ENCODE data around the gene MITF. TPM values are rescaled to one million over a fixed set of nuclear protein-coding genes. Genes with fewer than 3 reads are reported as not detected.

Gene MITF
- total RNA-seq, 4 donors from 2014 or later, result 12.2 to 20.9 (median 17.1) TPM

DNA sequence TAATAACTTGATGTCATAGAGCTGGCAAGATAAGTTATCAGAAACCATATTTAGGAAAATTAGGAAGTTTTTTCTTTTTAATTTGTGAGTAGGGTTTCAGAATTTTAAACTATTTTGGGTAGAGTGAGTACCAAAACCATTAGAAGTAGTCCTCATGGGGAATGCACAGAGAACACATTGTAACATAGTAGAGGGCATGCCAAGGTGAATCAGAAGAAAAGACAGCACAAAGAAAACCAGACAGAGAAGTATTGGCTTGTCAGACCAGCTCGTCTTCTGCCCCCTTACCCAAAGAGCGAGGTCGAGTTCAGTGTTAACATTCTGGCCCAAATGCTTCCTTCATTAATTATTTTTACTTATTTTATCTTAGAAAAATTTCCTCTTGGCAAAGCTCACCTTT, 139.0 kb downstream of the MITF start:
- in situ Hi-C loops (cut with MboI; ENCODE audit: low pct_ligation_motif_present in 1 of 4, low pct_unique_long_range_greater_than_20kb in 1 of 4, low sequenced_read_pairs in 3 of 4) (no loop called here), intact Hi-C loops (cut with DNase I; ENCODE audit: low total_unique reads) (no loop called here)
- Histone ChIP-seq H3K36me3 (no peaks in the 10 kb centered on the region), H3K27me3 (no peaks in the 10 kb centered on the region), H3K4me3 (no peak overlapping the region), H3K27ac (no peak overlapping the region), H3K4me1 (peaks cover 0 to 3% (median 0%) of the 10 kb centered on the region in 4 donors), H3K9me3 (no peaks in the 10 kb centered on the region)
- WGBS, 2 donors (ENCODE audit: low coverage in 1 of 2), result 92 to 94% methylated on average over 3 of the region's 3 CpGs
- TF ChIP-seq POLR2AphosphoS5 (IDR thresholded peaks at IDR 0.05) (no peak), POLR2A (IDR thresholded peaks at IDR 0.05) (no peak)
- TF ChIP-seq, protein P1, sequence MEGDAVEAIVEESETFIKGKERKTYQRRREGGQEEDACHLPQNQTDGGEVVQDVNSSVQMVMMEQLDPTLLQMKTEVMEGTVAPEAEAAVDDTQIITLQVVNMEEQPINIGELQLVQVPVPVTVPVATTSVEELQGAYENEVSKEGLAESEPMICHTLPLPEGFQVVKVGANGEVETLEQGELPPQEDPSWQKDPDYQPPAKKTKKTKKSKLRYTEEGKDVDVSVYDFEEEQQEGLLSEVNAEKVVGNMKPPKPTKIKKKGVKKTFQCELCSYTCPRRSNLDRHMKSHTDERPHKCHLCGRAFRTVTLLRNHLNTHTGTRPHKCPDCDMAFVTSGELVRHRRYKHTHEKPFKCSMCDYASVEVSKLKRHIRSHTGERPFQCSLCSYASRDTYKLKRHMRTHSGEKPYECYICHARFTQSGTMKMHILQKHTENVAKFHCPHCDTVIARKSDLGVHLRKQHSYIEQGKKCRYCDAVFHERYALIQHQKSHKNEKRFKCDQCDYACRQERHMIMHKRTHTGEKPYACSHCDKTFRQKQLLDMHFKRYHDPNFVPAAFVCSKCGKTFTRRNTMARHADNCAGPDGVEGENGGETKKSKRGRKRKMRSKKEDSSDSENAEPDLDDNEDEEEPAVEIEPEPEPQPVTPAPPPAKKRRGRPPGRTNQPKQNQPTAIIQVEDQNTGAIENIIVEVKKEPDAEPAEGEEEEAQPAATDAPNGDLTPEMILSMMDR (IDR thresholded peaks at IDR 0.05), result no peak
- DNase-seq, result no peak

DNA sequence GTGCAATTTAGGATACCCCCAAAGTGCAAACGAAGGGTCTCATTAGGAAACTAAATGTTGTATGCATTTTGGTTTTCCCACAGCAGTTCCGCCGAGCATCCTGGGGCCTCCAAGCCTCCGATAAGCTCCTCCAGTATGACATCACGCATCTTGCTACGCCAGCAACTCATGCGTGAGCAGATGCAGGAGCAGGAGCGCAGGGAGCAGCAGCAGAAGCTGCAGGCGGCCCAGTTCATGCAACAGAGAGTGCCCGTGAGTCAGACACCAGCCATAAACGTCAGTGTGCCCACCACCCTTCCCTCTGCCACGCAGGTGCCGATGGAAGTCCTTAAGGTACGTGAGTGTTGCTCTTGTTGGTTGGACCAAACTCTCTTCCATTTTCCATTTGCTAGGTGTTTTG, 139.8 kb downstream of the MITF start:
- 92 to 100% methylated on average over 1 to 14 of the region's 14 CpGs for WGBS, 2 donors (ENCODE audit: low coverage in 1 of 2)
- Histone ChIP-seq H3K36me3 (no peaks in the 10 kb centered on the region), H3K4me3 (no peak overlapping the region), H3K9me3 (no peaks in the 10 kb centered on the region), H3K27me3 (no peaks in the 10 kb centered on the region), H3K27ac (no peak overlapping the region), H3K4me1 (peaks cover 0 to 3% (median 0%) of the 10 kb centered on the region in 4 donors)
- no peak for DNase-seq
- intact Hi-C loops (cut with DNase I; ENCODE audit: low total_unique reads) (no loop called here), in situ Hi-C loops (cut with MboI; ENCODE audit: low pct_ligation_motif_present in 1 of 4, low pct_unique_long_range_greater_than_20kb in 1 of 4, low sequenced_read_pairs in 3 of 4) (no loop called here)
- TF ChIP-seq POLR2AphosphoS5 (IDR thresholded peaks at IDR 0.05) (no peak), EP300 (IDR thresholded peaks at IDR 0.05; ENCODE audit: low read depth) (no peak), POLR2A (IDR thresholded peaks at IDR 0.05) (no peak)
- TF ChIP-seq, protein P1 (IDR thresholded peaks at IDR 0.05), result no peak

DNA sequence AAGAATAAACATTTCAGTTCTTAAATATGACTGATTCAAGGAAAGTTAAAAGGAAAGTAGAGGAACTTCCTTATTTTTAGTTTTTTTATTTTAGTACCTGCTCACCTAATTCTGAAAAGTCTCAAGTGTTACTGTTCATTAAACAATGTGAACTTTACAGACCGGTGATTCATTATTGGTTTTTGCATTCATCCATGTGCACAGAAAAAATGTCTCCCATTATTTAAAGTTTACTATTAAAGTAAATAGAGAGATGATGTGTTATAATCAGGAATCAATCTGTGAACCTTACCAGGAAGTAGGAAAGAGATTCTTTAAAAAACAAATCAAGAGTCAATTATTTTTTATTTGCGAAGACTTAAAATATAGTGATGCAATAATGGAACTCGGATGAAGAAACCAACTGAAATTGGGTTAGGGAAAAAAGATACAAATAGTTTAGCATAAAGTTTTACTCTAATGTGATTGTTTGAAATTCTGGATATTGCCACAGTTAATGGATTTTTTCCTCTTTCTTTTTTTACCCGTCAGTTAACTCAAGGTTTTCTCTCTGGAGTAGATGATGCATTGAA, 140.9 kb downstream of the MITF start:
- in situ Hi-C loops (cut with MboI; ENCODE audit: low pct_ligation_motif_present in 1 of 4, low pct_unique_long_range_greater_than_20kb in 1 of 4, low sequenced_read_pairs in 3 of 4) (no loop called here), intact Hi-C loops (cut with DNase I; ENCODE audit: low total_unique reads) (no loop called here)
- no peak overlapping the region for H3K4me3 ChIP-seq
- no peak overlapping the region for H3K27ac ChIP-seq
- DNase-seq, result no peak
- no peaks in the 10 kb centered on the region for H3K36me3 ChIP-seq
- WGBS, 2 donors (ENCODE audit: low coverage in 1 of 2), result 80 to 85% methylated on average over 4 of the region's 4 CpGs
- H3K4me1 ChIP-seq, result peaks cover 0 to 3% (median 0%) of the 10 kb centered on the region in 4 donors
- TF ChIP-seq, protein P1 (IDR thresholded peaks at IDR 0.05), result no peak
- TF ChIP-seq POLR2AphosphoS5 (IDR thresholded peaks at IDR 0.05), result no peak
- TF ChIP-seq POLR2A (IDR thresholded peaks at IDR 0.05), result no peak
- TF ChIP-seq EP300 (IDR thresholded peaks at IDR 0.05; ENCODE audit: low read depth), result no peak
- no peaks in the 10 kb centered on the region for H3K9me3 ChIP-seq
- no peaks in the 10 kb centered on the region for H3K27me3 ChIP-seq

DNA sequence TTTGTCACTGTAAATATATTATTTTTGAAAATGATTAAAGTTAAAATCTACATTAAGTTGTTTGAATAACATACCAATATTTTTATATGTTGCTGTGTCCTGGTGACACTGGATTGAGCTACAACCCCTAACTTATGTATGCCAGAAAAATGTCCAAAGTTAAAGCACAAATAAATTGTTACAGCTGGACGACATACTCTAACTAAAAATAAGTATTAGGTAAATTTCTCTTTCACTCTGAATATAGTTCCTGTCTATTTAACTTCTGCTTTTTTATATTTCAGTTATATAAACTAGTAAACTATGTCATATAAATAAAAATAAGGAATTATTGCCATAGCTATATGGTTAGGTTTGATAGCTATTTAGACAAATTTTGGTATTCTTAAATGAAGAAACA, 141.8 kb downstream of the MITF start:
- peaks cover 0 to 3% (median 0%) of the 10 kb centered on the region in 4 donors for H3K4me1 ChIP-seq
- TF ChIP-seq, protein P1 (IDR thresholded peaks at IDR 0.05), result no peak
- TF ChIP-seq EP300 (IDR thresholded peaks at IDR 0.05; ENCODE audit: low read depth), result no peak
- no peak for TF ChIP-seq POLR2A (IDR thresholded peaks at IDR 0.05)
- TF ChIP-seq POLR2AphosphoS5 (IDR thresholded peaks at IDR 0.05), result no peak
- no peaks in the 10 kb centered on the region for H3K27me3 ChIP-seq
- intact Hi-C loops (cut with DNase I; ENCODE audit: low total_unique reads), result no loop called here
- no peak overlapping the region for H3K27ac ChIP-seq
- DNase-seq, result no peak
- no peaks in the 10 kb centered on the region for H3K36me3 ChIP-seq
- in situ Hi-C loops (cut with MboI; ENCODE audit: low pct_ligation_motif_present in 1 of 4, low pct_unique_long_range_greater_than_20kb in 1 of 4, low sequenced_read_pairs in 3 of 4), result no loop called here
- H3K9me3 ChIP-seq, result no peaks in the 10 kb centered on the region
- WGBS, 2 donors (ENCODE audit: low coverage in 1 of 2), result 0 to 58% methylated on average over 1 of the region's 1 CpG
- no peak overlapping the region for H3K4me3 ChIP-seq
